HepG2 (cell line): ENCODE data around the gene XXYLT1. TPM values are rescaled to one million over a fixed set of nuclear protein-coding genes. Genes with fewer than 3 reads are reported as not detected.

ENCODE experiments used
- ATAC-seq: fragments of 200-7000 bp; cut with Tn5 transposase; 3 replicates; pipeline ENCODE4 v1.9.1; 2020; ENCODE audit warnings: mild to moderate bottlenecking, moderate library complexity
- BruUV-seq: library from RNA; stranded (reverse); fragments of 400-500 nt; replicated peaks from 2 replicates; lab custom pipeline; 2021; lab: Mats Ljungman, UMichigan
- CTCF ChIA-PET: fragments of 300-600 bp; formaldehyde crosslinking; extraction: SDS; loops from one replicate; lab custom pipeline; 2021; ENCODE audit warnings: low total read pairs, inconsistent platforms, low intra/inter-chr PET ratio; lab: Yijun Ruan, JAX
- POLR2A ChIA-PET: fragments of 350-600 bp; sonication (Branson Sonifier 250); formaldehyde crosslinking; loops from one replicate; lab custom pipeline; 2020; ENCODE audit warnings: antibody characterized with exemption, inconsistent platforms; lab: Yijun Ruan, JAX
- DNase-seq: peaks from one replicate; pipeline ENCODE4 v3.0.0-alpha.2; 2015; ENCODE audit warnings: low spot score
- FAIRE-seq: peaks from 3 replicates; lab custom pipeline; 2011; peaks lifted over from hg19 to GRCh38; lab: Jason Lieb, UNC
- H2AFZ ChIP-seq: one replicate; pipeline ENCODE4 v1.6.1; 2011; ENCODE audit warnings: low read length, inconsistent platforms
- H3K27ac ChIP-seq: fragments of 300-600 bp; 3 replicates; pipeline ENCODE4 v1.8.0; 2011; ENCODE audit warnings: mixed run types, mild to moderate bottlenecking, mixed read lengths, low read length, inconsistent platforms; ENCODE audit not compliant: insufficient read depth; ENCODE audit errors: extremely low read length
- H3K27me3 ChIP-seq, 2 experiments: fragments of 200-600 bp in 1 of 2; 2 replicates in 1 of 2; 3 replicates in 1 of 2; pipeline versions ENCODE4 v1.6.0 to v1.8.0; 2011; ENCODE audit warnings: low read length in 2 of 2, mild to moderate bottlenecking in 2 of 2, moderate library complexity in 2 of 2, inconsistent platforms in 1 of 2; ENCODE audit not compliant: insufficient read depth in 2 of 2, control insufficient read depth in 1 of 2
- H3K36me3 ChIP-seq, 2 experiments: fragments of 200-600 bp in 1 of 2; replicated peaks in 1 of 2; 2 replicates in 1 of 2; 3 replicates in 1 of 2; pipeline versions ENCODE4 v1.5.1 to v1.8.0; 2011; ENCODE audit warnings: low read length in 2 of 2, inconsistent platforms in 1 of 2; ENCODE audit not compliant: insufficient read depth in 2 of 2, control insufficient read depth in 1 of 2
- H3K4me1 ChIP-seq: 2 replicates; pipeline ENCODE4 v1.5.1; 2012; ENCODE audit warnings: low read length, inconsistent platforms; ENCODE audit not compliant: insufficient read depth
- H3K4me2 ChIP-seq: 2 replicates; pipeline ENCODE4 v1.6.0; 2011; ENCODE audit warnings: low read depth, low read length, inconsistent platforms
- H3K4me3 ChIP-seq, 3 experiments: fragments of 200-600 bp in 1 of 3; sonication (generic), shearing (Covaris generic) in 1 of 3; replicated peaks in 1 of 3; 2 replicates each; pipeline ENCODE4 v1.5.1; 2011 to 2016; ENCODE audit warnings: low read length in 3 of 3, inconsistent platforms in 2 of 3, low read depth in 2 of 3, mild to moderate bottlenecking in 2 of 3, control low read depth in 1 of 3, mixed read lengths in 1 of 3; ENCODE audit not compliant: insufficient read depth in 1 of 3
- H3K79me2 ChIP-seq: one replicate; pipeline ENCODE4 v1.6.1; 2011; ENCODE audit warnings: low read length, inconsistent platforms; ENCODE audit not compliant: insufficient read depth
- H3K9ac ChIP-seq: 2 replicates; pipeline ENCODE4 v1.6.0; 2011; ENCODE audit warnings: mild to moderate bottlenecking, low read depth, low read length, inconsistent platforms; ENCODE audit not compliant: insufficient read depth
- H3K9me3 ChIP-seq: 2 replicates; pipeline ENCODE4 v1.5.1; 2012; ENCODE audit warnings: mild to moderate bottlenecking, low read length
- H4K20me1 ChIP-seq: 2 replicates; pipeline ENCODE4 v1.6.0; 2011; ENCODE audit warnings: inconsistent platforms, mild to moderate bottlenecking, low read length, moderate library complexity; ENCODE audit not compliant: insufficient read depth
- KLF15 ChIP-seq: sonication (generic); formaldehyde crosslinking; IDR thresholded peaks from 2 replicates; pipeline ENCODE4 v1.8.1; 2023; ENCODE audit warnings: borderline replicate concordance, mild to moderate bottlenecking, inconsistent platforms, missing genetic modification reagents, mixed read lengths
- SAFB2 ChIP-seq: sonication (generic); formaldehyde crosslinking; IDR thresholded peaks from 2 replicates; pipeline ENCODE4 v1.5.1; 2020; ENCODE audit warnings: missing genetic modification reagents, low read depth, mild to moderate bottlenecking, borderline replicate concordance
- ZNF12 ChIP-seq: sonication (generic); formaldehyde crosslinking; IDR thresholded peaks from 2 replicates; pipeline ENCODE4 v1.5.0; 2020; ENCODE audit warnings: missing genetic modification reagents
- WGBS: methylation state at CpG from one replicate; pipeline ENCODE4 v1.1.6; 2017; ENCODE audit warnings: low lambda C conversion rate; 5-methylcytosine and 5-hydroxymethylcytosine counted together
- in situ Hi-C: cut with HindIII; loops from 2 replicates; pipeline ENCODE4 v1.10.0; 2017; ENCODE audit warnings: low pct_unique_long_range_greater_than_20kb; ENCODE audit not compliant: extremely low pct_ligation_motif_present
- intact Hi-C: fragments of 100-400 bp; cut with micrococcal nuclease; formaldehyde crosslinking; loops from one replicate; pipeline ENCODE4 v1.10.0; 2022; ENCODE audit not compliant: unreplicated experiment
- polyA plus RNA-seq, 8 experiments: library from polyadenylated mRNA; depleted of rRNA in 3 of 8; stranded (reverse) in 7 of 8; unstranded in 1 of 8; fragments of >200 nt; fragmentation: Illumina TruSeq in 4 of 8; extraction: Trizol in 4 of 8; gene quantifications; 2 replicates each; pipeline versions ENCODE4 v1.2.1 to v1.2.3, GENCODE V29; 2011 to 2016; ENCODE audit warnings: low read depth in 4 of 8, missing spikeins in 1 of 8, mixed read lengths in 1 of 8; ENCODE audit not compliant: insufficient read depth in 1 of 8
- total RNA-seq, 5 experiments: library from RNA; depleted of rRNA; stranded (reverse); fragments of >200 nt; fragmentation: Illumina TruSeq; extraction: Trizol; gene quantifications; 2 replicates each; pipeline ENCODE4 v1.2.3, GENCODE V29; 2016; ENCODE audit warnings: low read depth in 1 of 5
- TF ChIP-seq, protein P1 (sequence below): sonication (generic); formaldehyde crosslinking; IDR thresholded peaks from 2 replicates; pipeline ENCODE4 v1.4.0; 2020; ENCODE audit warnings: missing genetic modification reagents, borderline replicate concordance
- TF ChIP-seq, protein P2 (sequence below): sonication (generic); formaldehyde crosslinking; IDR thresholded peaks from 2 replicates; pipeline ENCODE4 v1.4.0; 2020; ENCODE audit warnings: missing genetic modification reagents

Gene XXYLT1
- total and polyA plus RNA-seq, 2 of the 13 experiments (the other 11 are each of a cell fraction or from before 2014, with no cell fraction given), result 17.7 to 19.0 TPM

DNA sequence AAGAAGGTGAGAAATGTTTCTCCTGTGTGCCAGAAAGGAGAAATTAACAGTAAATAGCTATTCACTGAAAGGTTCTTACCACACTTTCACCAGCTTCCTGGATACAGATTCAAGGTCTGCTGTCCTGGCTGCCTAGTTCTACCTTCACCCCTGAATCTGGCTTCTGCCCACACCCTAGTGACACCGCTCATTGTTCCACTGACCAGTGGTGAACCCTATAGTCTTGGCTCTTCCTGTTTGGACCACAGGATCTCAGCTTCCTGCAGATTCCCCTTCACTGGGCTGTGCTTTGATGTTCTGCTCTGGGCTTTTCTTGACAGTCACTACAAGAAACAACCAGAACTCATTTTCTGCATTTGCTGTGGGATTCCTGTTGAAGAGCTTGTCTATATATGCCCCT lies 250.0 kb downstream of the XXYLT1 start (continued):
- TF ChIP-seq, protein P1, sequence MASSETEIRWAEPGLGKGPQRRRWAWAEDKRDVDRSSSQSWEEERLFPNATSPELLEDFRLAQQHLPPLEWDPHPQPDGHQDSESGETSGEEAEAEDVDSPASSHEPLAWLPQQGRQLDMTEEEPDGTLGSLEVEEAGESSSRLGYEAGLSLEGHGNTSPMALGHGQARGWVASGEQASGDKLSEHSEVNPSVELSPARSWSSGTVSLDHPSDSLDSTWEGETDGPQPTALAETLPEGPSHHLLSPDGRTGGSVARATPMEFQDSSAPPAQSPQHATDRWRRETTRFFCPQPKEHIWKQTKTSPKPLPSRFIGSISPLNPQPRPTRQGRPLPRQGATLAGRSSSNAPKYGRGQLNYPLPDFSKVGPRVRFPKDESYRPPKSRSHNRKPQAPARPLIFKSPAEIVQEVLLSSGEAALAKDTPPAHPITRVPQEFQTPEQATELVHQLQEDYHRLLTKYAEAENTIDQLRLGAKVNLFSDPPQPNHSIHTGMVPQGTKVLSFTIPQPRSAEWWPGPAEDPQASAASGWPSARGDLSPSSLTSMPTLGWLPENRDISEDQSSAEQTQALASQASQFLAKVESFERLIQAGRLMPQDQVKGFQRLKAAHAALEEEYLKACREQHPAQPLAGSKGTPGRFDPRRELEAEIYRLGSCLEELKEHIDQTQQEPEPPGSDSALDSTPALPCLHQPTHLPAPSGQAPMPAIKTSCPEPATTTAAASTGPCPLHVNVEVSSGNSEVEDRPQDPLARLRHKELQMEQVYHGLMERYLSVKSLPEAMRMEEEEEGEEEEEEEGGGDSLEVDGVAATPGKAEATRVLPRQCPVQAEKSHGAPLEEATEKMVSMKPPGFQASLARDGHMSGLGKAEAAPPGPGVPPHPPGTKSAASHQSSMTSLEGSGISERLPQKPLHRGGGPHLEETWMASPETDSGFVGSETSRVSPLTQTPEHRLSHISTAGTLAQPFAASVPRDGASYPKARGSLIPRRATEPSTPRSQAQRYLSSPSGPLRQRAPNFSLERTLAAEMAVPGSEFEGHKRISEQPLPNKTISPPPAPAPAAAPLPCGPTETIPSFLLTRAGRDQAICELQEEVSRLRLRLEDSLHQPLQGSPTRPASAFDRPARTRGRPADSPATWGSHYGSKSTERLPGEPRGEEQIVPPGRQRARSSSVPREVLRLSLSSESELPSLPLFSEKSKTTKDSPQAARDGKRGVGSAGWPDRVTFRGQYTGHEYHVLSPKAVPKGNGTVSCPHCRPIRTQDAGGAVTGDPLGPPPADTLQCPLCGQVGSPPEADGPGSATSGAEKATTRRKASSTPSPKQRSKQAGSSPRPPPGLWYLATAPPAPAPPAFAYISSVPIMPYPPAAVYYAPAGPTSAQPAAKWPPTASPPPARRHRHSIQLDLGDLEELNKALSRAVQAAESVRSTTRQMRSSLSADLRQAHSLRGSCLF (CRISPR knock-in tag), result no peak
- no peak for TF ChIP-seq KLF15
- TF ChIP-seq, protein P2, sequence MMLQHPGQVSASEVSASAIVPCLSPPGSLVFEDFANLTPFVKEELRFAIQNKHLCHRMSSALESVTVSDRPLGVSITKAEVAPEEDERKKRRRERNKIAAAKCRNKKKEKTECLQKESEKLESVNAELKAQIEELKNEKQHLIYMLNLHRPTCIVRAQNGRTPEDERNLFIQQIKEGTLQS (CRISPR knock-in tag), result no peak

DNA sequence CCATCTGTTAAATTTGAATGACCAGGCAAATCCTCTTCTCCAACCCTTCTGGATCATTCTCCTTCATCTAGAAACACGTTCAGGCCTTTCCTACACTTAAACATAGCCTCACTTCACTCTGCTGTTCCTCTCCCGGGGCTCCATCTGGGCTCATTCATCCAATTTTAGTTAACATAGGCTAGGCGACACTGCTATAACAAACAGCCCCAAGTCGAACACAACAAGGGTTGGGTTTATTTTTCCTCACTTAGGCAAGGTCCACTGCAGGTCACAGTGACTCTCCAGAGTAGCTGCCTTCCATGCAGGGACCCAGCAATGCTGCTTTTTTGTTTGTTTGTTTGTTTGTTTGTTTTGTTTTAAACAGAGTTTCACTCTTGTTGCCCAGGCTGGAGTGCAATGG lies 250.8 kb downstream of the XXYLT1 start:
- 16% methylated on average over 4 of the region's 4 CpGs for WGBS
- no peaks in the 10 kb centered on the region for H3K4me1 ChIP-seq
- CTCF ChIA-PET, result no interaction called here
- peaks cover 3 to 41% of the 10 kb centered on the region in 2 experiments; a peak in 3 of 5 replicates for H3K27me3 ChIP-seq
- no peak for ATAC-seq
- TF ChIP-seq ZNF12 (CRISPR knock-in tag) (peak; percentile 94), SAFB2 (CRISPR knock-in tag) (no peak)
- TF ChIP-seq, all 625 proteins: peak for 1
- Histone ChIP-seq H3K9ac (no peak overlapping the region), H4K20me1 (no peaks in the 10 kb centered on the region), H3K4me3 (no peak overlapping the region), H3K4me2 (no peak overlapping the region), H3K9me3 (no peaks in the 10 kb centered on the region), H2AFZ (no peak overlapping the region), H3K27ac (no peak overlapping the region), H3K36me3 (no peaks in the 10 kb centered on the region), H3K79me2 (no peaks in the 10 kb centered on the region)
- FAIRE-seq (no peak), DNase-seq (no peak)
- in situ Hi-C loops (no loop called here), intact Hi-C loops (no loop called here)
- BruUV-seq, result no TSS peak
- POLR2A ChIA-PET, result no interaction called here
